ENCODE results near the gene IVNS1ABP.

DNA sequence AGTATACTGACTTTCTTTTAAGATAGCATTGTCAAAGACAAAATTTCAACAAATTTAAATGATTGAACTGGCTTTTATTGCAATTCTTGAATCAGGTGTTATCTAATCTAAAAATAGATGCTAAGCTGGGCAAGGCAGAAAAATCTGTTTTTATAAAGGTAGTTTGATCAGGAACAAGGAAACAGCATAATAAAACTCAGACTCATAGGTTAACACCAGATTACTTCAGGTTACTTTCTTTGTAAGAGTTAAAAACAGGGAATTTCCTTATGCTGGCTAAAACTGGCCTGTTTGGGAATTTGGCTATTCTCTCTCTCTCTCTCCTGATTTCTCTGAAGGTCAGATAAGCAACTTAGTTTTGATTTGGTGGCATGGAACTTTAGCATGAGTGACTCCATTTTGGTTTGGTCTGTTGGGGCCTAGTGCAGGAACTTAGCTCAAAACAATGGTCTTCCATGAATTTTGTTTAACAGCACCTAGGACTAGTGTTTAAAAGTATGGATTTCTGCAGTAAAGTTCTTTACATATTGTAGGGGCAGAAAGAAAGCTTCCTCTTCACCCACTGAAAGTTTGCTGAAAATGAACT, 24.2 kb upstream of the IVNS1ABP start:
- TF ChIP-seq, protein P1, sequence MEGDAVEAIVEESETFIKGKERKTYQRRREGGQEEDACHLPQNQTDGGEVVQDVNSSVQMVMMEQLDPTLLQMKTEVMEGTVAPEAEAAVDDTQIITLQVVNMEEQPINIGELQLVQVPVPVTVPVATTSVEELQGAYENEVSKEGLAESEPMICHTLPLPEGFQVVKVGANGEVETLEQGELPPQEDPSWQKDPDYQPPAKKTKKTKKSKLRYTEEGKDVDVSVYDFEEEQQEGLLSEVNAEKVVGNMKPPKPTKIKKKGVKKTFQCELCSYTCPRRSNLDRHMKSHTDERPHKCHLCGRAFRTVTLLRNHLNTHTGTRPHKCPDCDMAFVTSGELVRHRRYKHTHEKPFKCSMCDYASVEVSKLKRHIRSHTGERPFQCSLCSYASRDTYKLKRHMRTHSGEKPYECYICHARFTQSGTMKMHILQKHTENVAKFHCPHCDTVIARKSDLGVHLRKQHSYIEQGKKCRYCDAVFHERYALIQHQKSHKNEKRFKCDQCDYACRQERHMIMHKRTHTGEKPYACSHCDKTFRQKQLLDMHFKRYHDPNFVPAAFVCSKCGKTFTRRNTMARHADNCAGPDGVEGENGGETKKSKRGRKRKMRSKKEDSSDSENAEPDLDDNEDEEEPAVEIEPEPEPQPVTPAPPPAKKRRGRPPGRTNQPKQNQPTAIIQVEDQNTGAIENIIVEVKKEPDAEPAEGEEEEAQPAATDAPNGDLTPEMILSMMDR (IDR thresholded peaks at IDR 0.05; ENCODE audit: low read depth, low read length, poor library complexity, severe bottlenecking): no peak
- TF ChIP-seq EZH2phosphoT487 (IDR thresholded peaks at IDR 0.05; ENCODE audit: borderline replicate concordance, low read length): no peak
